GM19035 (cell line): ENCODE results near the gene FZR1.

Source experiments
- ATAC-seq: cut with Tn5 transposase; IDR thresholded peaks from one replicate; pipeline ENCODE4 v1.9.1; 2021; ENCODE audit not compliant: unreplicated experiment

FZR1 gene

GRCh38 chr19:3513229-3514140, 7.4 kb downstream of the FZR1 start:
- no peak for ATAC-seq

GRCh38 chr19:3514930-3515329, 8.8 kb downstream of the FZR1 start:
- no peak for ATAC-seq

GRCh38 chr19:3515891-3516422, 9.8 kb downstream of the FZR1 start:
- ATAC-seq: no peak

GRCh38 chr19:3516675-3517207, 10.6 kb downstream of the FZR1 start:
- no peak for ATAC-seq

DNA sequence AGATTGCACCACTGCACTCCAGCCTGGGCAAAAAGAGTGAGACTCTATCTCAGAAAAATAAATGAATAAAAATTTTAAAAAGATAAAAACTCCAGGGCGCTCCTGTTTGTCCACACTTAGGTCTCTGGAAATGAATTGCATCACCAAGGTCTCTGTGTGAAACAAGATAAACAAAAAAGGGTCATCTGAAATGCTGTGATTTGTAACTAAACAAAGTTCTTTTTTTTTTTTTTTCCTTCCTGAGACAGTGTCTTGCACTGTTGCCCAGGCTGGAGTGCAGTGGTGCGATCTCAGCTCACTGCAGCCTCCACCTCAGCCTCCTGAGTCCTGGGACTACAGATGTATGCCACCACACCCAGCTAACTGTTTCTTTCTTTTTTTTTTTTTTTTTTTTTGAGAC, 11.5 kb downstream of the FZR1 start:
- no peak for ATAC-seq

GRCh38 chr19:3518255-3518654, 12.1 kb downstream of the FZR1 start:
- no peak for ATAC-seq

GRCh38 chr19:3518659-3519058, 12.5 kb downstream of the FZR1 start:
- ATAC-seq: no peak

DNA sequence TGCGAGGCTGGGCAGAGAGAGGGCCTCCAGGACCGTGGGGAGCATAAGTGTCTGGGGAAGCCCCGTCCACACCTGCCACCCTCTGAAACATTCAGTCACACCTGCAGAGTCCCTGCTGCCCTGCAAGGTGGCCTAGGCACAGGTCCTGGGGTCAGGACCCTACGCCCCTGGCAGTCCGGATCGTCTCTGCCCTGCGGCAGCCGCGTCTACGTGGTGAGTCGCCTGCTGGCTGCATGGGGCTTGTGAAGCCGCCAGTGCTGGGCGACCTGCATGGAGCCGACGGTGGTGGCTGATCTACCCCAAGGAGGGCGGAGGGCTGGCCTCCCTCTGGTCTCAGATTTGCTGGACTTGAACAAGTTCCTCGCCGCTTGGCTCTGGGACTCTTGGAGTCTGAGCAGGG, 13.0 kb downstream of the FZR1 start:
- ATAC-seq: no peak

- ATAC-seq: no peak
Measured at GRCh38 chr19:3520166-3521103, 14.3 kb downstream of the FZR1 start.

GRCh38 chr19:3521104-3521445, 15.0 kb downstream of the FZR1 start:
- no peak for ATAC-seq

DNA sequence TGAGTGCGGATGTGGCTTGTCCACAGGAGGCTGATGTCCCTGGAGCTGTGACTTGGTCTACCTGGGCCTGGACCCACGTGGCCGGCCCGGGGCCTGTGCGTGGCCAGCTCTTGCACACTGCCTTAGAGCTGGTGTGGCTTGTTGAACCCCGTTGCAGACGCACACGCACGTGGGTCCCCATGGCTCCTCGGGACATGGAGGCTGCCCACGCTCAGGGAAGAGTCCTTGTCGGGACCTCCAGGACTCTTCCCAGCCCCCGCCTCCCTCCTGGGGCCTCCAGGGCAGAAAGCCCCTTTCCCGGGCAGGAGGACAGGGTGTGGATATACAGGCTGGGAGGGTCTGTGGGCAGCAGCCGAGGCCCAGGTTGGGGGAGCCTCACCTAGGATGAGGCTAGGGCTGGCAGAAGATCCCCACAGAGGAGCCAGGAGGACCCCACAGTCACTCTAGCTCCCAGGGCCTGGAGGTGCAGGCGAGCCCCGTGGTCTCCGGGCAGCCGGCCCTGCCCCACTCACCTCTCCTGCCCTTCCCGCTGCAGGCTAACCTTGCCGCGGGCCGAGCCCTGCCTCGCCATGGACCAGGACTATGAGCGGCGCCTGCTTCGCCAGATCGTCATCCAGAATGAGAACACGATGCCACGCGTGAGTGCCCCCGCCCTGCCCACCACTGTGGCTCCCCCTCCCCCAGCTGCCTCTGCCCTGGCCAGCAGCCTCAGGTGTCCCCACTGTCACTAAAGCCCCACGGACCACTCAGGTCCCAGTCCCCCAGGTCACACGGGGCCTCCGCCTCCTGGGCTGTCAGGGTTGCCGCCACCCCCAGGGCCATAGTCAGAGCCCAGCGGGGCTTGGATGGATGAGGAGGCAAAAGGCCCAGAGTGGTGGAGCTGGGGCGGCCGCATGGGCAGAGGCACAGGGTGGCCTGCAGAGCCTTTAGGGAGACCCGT, 16.6 kb downstream of the FZR1 start:
- no peak for ATAC-seq

GRCh38 chr19:3523361-3524077, 17.4 kb downstream of the FZR1 start:
- ATAC-seq: no peak

- no peak for ATAC-seq
Measured at GRCh38 chr19:3524078-3524842, 18.1 kb downstream of the FZR1 start.

DNA sequence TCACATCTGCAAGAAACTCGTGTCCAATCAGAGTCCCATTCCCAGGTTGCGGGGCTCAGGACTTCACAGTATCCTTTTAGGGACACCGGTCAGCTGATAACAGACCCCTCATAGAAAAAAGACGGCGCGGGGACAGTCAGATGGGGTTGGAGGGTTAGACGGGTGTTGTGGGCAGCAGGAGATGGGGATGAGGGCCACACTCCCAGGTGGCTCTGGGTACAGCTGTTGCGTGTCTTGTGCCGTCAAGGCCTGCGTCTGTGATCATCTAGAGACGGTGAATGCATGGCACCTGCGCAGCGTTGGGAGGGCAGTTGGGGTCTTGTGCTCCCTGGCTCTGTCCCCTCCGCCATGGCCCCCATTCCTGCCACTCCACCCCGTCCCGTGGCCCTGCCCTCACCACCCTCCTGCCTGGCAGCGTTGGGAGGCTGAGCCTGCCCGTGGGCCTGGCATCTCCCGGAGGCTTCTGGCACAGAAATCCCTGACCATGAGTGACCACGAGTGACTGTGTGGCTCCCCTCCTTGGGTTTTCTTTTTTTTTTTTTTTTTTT, 18.9 kb downstream of the FZR1 start:
- ATAC-seq: no peak

DNA sequence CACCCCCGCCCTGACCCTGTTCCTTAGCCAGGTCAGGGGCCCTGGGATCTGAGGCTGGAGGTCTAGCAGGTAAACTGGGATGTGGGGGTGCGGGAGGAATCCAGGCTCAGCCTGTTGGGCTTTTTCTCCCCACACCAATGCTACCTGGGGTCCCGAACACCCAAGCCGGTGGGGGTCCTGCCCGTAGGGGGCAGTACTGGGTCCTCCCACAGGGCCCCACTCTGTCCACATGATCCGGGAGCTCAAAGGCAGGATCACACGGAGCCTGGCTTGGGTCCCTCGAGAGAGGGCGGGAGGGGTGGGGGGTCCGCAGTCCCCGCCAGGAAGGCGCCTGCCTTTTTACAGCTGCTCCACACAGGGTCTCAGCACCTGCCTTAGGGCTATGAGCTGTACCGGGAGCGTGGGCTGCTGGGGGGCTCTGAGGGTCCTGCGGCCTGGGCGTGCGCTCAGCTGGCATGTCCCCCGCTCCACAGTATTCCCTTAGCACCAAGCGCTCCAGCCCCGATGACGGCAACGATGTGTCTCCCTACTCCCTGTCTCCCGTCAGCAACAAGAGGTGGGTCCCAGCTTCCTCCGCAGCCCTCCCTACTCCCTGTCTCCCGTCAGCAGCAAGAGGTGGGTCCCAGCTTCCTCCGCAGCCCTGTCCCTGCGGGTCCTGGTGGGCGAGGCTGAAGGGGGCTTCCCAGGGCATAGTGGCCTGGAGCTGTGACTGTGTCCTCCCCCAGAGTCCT, 20.6 kb downstream of the FZR1 start:
- ATAC-seq: no peak

DNA sequence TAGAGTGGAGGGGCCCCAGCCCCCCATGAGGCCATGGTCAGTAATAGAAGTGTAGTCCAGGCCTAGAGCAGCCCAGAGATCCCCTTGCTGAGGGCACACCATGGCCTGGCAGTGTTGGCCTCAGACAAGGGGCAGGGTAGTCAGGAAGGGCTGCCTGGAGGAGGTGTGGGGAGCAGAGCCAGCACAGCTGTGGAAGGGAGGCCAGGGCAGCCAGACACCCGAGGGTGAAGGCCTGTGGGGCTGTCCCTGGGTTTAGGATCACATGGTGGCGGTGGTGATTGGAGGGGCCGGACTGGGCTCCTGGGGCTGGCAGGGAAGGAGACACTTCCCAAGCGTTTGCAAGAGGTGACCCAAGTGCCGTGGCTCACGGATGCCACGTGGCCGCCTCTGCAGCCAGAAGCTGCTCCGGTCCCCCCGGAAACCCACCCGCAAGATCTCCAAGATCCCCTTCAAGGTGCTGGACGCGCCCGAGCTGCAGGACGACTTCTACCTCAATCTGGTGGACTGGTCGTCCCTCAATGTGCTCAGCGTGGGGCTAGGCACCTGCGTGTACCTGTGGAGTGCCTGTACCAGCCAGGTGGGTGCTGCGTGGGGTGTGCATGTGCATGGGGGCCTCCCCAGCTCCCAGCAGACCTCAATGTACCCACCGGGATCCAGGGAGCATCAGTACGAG, 21.3 kb downstream of the FZR1 start:
- no peak for ATAC-seq

GRCh38 chr19:3528080-3528479, 22.0 kb downstream of the FZR1 start:
- no peak for ATAC-seq
